ENCODE results near the gene KRT35. TPM values are rescaled to one million over a fixed set of nuclear protein-coding genes. Genes with fewer than 3 reads are reported as not detected.
A peak's percentile ranks its signal among the peaks of the same experiment; 100 is the strongest.

The KRT35 gene
- total and polyA plus RNA-seq, 2 experiments from 2014 or later = not detected

GRCh38 chr17:41499714-41500113 is 18.8 kb upstream of the KRT35 start:
- no peak for DNase-seq (ENCODE audit: low spot score)
- no peak overlapping the region for H3K4me3 ChIP-seq
- no peaks in the 10 kb centered on the region for H3K9me2 ChIP-seq (ENCODE audit: insufficient read depth)
- no peaks in the 10 kb centered on the region for H4K20me1 ChIP-seq (replicated peaks; ENCODE audit: insufficient read depth)
- no peak for ATAC-seq
- Mint-ChIP-seq H3K36me3 (ENCODE audit: low read depth) (no peaks in the 10 kb centered on the region; the same call in 2 of the 3 replicates), H3K27ac (no peak overlapping the region), H3K9me3 (no peaks in the 10 kb centered on the region), H3K27me3 (ENCODE audit: insufficient read depth, low read depth, poor library complexity) (no peaks in the 10 kb centered on the region), H3K4me1 (peaks cover 26% of the 10 kb centered on the region), H3K4me3 (no peak overlapping the region; the same call in 2 of the 3 replicates)
- no peaks in the 10 kb centered on the region for H3F3A ChIP-seq (replicated peaks; ENCODE audit: low read depth)
- H3K27me3 ChIP-seq (ENCODE audit: insufficient read depth) = no peaks in the 10 kb centered on the region
- TF ChIP-seq CREB1 (CRISPR knock-in tag; IDR thresholded peaks at IDR 0.05; ENCODE audit: low read depth) = no peak
- TF ChIP-seq, protein P1, sequence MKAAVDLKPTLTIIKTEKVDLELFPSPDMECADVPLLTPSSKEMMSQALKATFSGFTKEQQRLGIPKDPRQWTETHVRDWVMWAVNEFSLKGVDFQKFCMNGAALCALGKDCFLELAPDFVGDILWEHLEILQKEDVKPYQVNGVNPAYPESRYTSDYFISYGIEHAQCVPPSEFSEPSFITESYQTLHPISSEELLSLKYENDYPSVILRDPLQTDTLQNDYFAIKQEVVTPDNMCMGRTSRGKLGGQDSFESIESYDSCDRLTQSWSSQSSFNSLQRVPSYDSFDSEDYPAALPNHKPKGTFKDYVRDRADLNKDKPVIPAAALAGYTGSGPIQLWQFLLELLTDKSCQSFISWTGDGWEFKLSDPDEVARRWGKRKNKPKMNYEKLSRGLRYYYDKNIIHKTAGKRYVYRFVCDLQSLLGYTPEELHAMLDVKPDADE (IDR thresholded peaks at IDR 0.05) = no peak
- no peak for TF ChIP-seq NANOG (IDR thresholded peaks at IDR 0.05; ENCODE audit: borderline replicate concordance)
- TF ChIP-seq, protein P2, sequence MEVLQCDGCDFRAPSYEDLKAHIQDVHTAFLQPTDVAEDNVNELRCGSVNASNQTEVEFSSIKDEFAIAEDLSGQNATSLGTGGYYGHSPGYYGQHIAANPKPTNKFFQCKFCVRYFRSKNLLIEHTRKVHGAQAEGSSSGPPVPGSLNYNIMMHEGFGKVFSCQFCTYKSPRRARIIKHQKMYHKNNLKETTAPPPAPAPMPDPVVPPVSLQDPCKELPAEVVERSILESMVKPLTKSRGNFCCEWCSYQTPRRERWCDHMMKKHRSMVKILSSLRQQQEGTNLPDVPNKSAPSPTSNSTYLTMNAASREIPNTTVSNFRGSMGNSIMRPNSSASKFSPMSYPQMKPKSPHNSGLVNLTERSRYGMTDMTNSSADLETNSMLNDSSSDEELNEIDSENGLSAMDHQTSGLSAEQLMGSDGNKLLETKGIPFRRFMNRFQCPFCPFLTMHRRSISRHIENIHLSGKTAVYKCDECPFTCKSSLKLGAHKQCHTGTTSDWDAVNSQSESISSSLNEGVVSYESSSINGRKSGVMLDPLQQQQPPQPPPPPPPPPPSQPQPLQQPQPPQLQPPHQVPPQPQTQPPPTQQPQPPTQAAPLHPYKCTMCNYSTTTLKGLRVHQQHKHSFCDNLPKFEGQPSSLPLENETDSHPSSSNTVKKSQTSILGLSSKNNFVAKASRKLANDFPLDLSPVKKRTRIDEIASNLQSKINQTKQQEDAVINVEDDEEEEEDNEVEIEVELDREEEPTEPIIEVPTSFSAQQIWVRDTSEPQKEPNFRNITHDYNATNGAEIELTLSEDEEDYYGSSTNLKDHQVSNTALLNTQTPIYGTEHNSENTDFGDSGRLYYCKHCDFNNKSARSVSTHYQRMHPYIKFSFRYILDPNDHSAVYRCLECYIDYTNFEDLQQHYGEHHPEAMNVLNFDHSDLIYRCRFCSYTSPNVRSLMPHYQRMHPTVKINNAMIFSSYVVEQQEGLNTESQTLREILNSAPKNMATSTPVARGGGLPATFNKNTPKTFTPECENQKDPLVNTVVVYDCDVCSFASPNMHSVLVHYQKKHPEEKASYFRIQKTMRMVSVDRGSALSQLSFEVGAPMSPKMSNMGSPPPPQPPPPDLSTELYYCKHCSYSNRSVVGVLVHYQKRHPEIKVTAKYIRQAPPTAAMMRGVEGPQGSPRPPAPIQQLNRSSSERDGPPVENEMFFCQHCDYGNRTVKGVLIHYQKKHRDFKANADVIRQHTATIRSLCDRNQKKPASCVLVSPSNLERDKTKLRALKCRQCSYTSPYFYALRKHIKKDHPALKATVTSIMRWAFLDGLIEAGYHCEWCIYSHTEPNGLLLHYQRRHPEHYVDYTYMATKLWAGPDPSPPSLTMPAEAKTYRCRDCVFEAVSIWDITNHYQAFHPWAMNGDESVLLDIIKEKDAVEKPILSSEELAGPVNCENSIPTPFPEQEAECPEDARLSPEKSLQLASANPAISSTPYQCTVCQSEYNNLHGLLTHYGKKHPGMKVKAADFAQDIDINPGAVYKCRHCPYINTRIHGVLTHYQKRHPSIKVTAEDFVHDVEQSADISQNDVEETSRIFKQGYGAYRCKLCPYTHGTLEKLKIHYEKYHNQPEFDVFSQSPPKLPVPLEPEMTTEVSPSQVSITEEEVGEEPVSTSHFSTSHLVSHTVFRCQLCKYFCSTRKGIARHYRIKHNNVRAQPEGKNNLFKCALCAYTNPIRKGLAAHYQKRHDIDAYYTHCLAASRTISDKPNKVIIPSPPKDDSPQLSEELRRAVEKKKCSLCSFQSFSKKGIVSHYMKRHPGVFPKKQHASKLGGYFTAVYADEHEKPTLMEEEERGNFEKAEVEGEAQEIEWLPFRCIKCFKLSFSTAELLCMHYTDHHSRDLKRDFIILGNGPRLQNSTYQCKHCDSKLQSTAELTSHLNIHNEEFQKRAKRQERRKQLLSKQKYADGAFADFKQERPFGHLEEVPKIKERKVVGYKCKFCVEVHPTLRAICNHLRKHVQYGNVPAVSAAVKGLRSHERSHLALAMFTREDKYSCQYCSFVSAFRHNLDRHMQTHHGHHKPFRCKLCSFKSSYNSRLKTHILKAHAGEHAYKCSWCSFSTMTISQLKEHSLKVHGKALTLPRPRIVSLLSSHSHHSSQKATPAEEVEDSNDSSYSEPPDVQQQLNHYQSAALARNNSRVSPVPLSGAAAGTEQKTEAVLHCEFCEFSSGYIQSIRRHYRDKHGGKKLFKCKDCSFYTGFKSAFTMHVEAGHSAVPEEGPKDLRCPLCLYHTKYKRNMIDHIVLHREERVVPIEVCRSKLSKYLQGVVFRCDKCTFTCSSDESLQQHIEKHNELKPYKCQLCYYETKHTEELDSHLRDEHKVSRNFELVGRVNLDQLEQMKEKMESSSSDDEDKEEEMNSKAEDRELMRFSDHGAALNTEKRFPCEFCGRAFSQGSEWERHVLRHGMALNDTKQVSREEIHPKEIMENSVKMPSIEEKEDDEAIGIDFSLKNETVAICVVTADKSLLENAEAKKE (CRISPR knock-in tag; IDR thresholded peaks at IDR 0.05) = no peak
- TF ChIP-seq EZH2 (IDR thresholded peaks at IDR 0.05; ENCODE audit: low read depth, unreplicated experiment) = no peak
- TF ChIP-seq STAT1 (IDR thresholded peaks at IDR 0.05; ENCODE audit: unreplicated experiment) = no peak
- TF ChIP-seq POLR2AphosphoS5 (IDR thresholded peaks at IDR 0.05; ENCODE audit: low read depth) = no peak
- TF ChIP-seq CTCF (conservative IDR thresholded peaks at IDR 0.05; ENCODE audit: low read depth in 2 of 2) = no peak
- TF ChIP-seq ZNF331 (CRISPR knock-in tag; IDR thresholded peaks at IDR 0.05; ENCODE audit: low read depth) = no peak
- no peaks in the 10 kb centered on the region for H3K36me3 ChIP-seq (ENCODE audit: insufficient read depth)
- peak overlapping the region; percentile 62; the same call in 1 of the 2 replicates for H3K4me2 ChIP-seq
- no peak overlapping the region for H3K27ac ChIP-seq (ENCODE audit: low read depth)
- no peak overlapping the region for H2AFZ ChIP-seq
- no peaks in the 10 kb centered on the region for H3K79me2 ChIP-seq (replicated peaks; ENCODE audit: insufficient read depth)
- H3K4me1 ChIP-seq (ENCODE audit: insufficient read depth) = peaks cover 12% of the 10 kb centered on the region

All from GM23338 (cell line).